RCC 7860 (cell line): Measurements from ENCODE around the gene CHRDL1.
"Not testable (repeated sequence)": the region's sequence is repeated elsewhere in the genome, so short reads cannot be mapped to it uniquely, and the experiment has no call there.

Source experiments
- DNase-seq: peaks from one replicate; pipeline ENCODE4 v3.0.0-alpha.2; 2015; ENCODE audit warnings: low spot score
- FAIRE-seq: peaks from 2 replicates; lab custom pipeline; 2012; peaks lifted over from hg19 to GRCh38; lab: Jason Lieb, UNC

The CHRDL1 gene

GRCh38 chrX:110795645-110796406 lies at the start of gene CHRDL1:
CHRDL1 (minus strand) TSS chrX:110795817; CDS start chrX:110792181, 3,636 bp downstream.
- FAIRE-seq, result no peak

GRCh38 chrX:110836982-110837381 lies 41.4 kb upstream of the CHRDL1 start:
- DNase-seq, result no peak

More at GRCh38 chrX:110795645-110796406, at the start of gene CHRDL1:
- DNase-seq, result no peak

GRCh38 chrX:110836451-110836850 lies 40.8 kb upstream of the CHRDL1 start:
- FAIRE-seq, result no peak
- DNase-seq, result no peak

More at GRCh38 chrX:110836982-110837381, 41.4 kb upstream of the CHRDL1 start:
- no peak for FAIRE-seq

- DNase-seq (no peak), FAIRE-seq (no peak)
These were observed 40.4 kb upstream of the CHRDL1 start for GRCh38 chrX:110836001-110836400.

GRCh38 chrX:110825972-110826371 lies 30.4 kb upstream of the CHRDL1 start:
- DNase-seq, result no peak
- no peak for FAIRE-seq

- FAIRE-seq, DNase-seq: not testable (repeated sequence)
These were observed 20.9 kb upstream of the CHRDL1 start for GRCh38 chrX:110816543-110816942.

- no peak for DNase-seq
- FAIRE-seq, result no peak
These were observed 10.5 kb upstream of the CHRDL1 start for GRCh38 chrX:110806145-110806544.

GRCh38 chrX:110805303-110805702 lies 9.7 kb upstream of the CHRDL1 start:
- FAIRE-seq (no peak), DNase-seq (no peak)

- no peak for DNase-seq
- no peak for FAIRE-seq
These were observed 8.8 kb upstream of the CHRDL1 start for GRCh38 chrX:110804446-110804845.

- FAIRE-seq, result no peak
- no peak for DNase-seq
These were observed 7.9 kb upstream of the CHRDL1 start for GRCh38 chrX:110803506-110803905.

GRCh38 chrX:110796407-110796697 lies 735 bp upstream of the CHRDL1 start:
- FAIRE-seq, result no peak

GRCh38 chrX:110794601-110795000 lies 1.0 kb downstream of the CHRDL1 start:
- no peak for DNase-seq
- FAIRE-seq, result no peak

More at GRCh38 chrX:110796407-110796697, 735 bp upstream of the CHRDL1 start:
- DNase-seq, result no peak

- DNase-seq (no peak), FAIRE-seq (no peak)
These were observed 4.5 kb downstream of the CHRDL1 start for GRCh38 chrX:110791071-110791470.

- peak; percentile 74 for DNase-seq
- peak; percentile 92 for FAIRE-seq
These were observed 9.1 kb downstream of the CHRDL1 start for GRCh38 chrX:110786486-110786885.

- FAIRE-seq (peak; percentile 54), DNase-seq (peak; percentile 22)
These were observed 35.8 kb downstream of the CHRDL1 start for GRCh38 chrX:110759785-110760184.

- peak; percentile 5 for DNase-seq
- no peak for FAIRE-seq
These were observed 36.7 kb downstream of the CHRDL1 start for GRCh38 chrX:110758781-110759422.

- DNase-seq, result peak; percentile 44
- peak; percentile 91 for FAIRE-seq
These were observed 40.0 kb downstream of the CHRDL1 start for GRCh38 chrX:110755611-110756010.

GRCh38 chrX:110755061-110755460 lies 40.6 kb downstream of the CHRDL1 start:
- DNase-seq (peak; percentile 35), FAIRE-seq (peak; percentile 87)

GRCh38 chrX:110750526-110751189 lies 45.0 kb downstream of the CHRDL1 start:
- FAIRE-seq (no peak), DNase-seq (no peak)

- no peak for FAIRE-seq
- DNase-seq, result no peak
These were observed 47.3 kb downstream of the CHRDL1 start for GRCh38 chrX:110748256-110748806.

GRCh38 chrX:110746014-110746413 lies 49.6 kb downstream of the CHRDL1 start:
- DNase-seq, result no peak
- FAIRE-seq, result no peak
